HG03097 (cell line): ENCODE results near the gene KIR3DL3.
"Not testable (repeated sequence)": the region's sequence is repeated elsewhere in the genome, so short reads cannot be mapped to it uniquely, and the experiment has no call there.

Experiments
- ATAC-seq: cut with Tn5 transposase; IDR thresholded peaks from one replicate; pipeline ENCODE4 v1.9.1; 2021; ENCODE audit not compliant: unreplicated experiment, low FRiP score

Gene KIR3DL3

DNA sequence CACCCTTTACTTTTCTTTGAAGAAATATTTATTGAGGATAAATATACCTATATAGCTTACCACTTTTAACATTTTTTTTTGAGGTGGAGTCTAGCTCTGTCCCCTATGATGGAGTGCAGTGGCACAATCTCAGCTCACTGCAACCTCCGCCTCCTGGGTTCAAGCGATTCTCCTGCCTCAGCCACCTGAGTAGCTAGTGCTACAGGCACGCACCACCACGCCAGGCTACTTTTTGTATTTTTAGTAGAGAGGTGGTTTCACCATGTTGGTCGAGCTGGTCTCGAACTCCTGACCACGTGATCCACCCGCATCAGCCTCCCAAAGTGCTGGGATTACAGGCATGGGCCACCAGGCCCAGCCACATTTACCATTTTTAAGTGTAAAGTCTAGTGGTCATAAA lies 51.6 kb downstream of the KIR3DL3 start:
- not testable (repeated sequence) for ATAC-seq

- not testable (repeated sequence) for ATAC-seq
Measured at GRCh38 chr19:54777851-54778250, 53.6 kb downstream of the KIR3DL3 start.

DNA sequence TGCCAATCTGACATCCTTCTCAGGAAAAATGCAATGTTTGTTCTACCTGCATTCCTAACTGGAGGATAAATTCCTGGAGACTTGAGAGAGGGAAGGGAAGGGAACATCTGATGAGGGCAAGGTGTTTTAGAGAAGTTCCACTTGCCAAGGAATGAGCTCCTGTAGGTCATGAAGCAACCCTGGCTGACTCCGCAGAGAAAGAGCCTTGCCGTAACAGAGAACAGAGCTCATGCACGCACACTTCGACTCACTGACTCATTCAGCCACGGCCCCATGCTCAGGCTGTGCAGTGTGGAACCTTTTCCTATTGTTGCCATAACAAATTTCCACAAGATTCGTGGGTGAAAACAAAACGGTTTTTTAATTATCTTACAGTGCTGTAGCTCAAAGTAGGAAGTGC lies 54.7 kb downstream of the KIR3DL3 start:
- ATAC-seq = not testable (repeated sequence)

GRCh38 chr19:54782916-54783315 lies 58.7 kb downstream of the KIR3DL3 start:
- ATAC-seq = not testable (repeated sequence)
